Measurements from ENCODE around the gene DZIP3.

DNA sequence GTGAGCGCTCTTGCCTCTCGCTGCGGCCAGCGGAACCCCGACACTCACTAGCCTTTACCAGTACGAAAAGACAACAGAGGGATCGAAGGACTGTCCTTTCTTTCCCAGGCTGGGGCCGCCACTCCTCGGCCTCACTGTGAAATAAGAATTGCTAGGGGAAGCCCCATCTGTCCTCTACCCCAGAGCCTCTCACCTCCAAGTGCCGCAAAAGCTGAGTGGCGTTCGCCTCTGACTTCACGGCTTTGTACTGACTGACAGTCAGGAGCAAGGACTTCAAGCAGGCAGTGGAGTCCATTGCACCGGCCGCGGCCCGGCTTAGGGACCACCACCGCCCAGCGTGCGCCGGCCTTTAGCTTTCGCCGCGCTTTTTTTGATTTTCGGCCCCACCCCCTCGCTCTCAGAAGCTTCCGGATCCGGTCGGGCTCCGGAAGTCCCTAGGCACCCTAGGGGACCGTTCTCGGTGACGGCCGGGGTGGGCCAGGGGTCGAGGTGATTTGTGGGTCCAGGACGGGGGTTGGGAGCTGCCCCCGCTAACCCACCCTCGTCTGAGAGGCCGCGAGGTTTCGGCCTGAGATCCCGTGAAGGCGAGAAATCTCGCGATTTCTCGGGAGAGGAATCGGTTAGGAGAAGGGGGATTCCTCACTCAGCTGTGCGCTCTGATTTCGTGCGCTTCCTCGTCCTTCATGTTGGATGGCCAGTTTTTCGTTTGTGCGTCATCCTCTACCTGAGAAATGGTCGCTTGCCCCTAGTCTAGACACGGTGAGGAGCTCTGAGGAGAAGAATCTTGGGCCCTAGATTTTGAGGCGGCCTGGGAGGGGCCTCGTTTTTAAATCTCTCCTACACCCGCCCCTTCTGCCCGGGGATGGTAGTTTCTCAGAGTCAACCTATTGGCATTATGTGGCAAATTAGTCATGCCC is at the start of gene DZIP3, which contains the start of gene CIP2A:
- TF ChIP-seq, protein P1, sequence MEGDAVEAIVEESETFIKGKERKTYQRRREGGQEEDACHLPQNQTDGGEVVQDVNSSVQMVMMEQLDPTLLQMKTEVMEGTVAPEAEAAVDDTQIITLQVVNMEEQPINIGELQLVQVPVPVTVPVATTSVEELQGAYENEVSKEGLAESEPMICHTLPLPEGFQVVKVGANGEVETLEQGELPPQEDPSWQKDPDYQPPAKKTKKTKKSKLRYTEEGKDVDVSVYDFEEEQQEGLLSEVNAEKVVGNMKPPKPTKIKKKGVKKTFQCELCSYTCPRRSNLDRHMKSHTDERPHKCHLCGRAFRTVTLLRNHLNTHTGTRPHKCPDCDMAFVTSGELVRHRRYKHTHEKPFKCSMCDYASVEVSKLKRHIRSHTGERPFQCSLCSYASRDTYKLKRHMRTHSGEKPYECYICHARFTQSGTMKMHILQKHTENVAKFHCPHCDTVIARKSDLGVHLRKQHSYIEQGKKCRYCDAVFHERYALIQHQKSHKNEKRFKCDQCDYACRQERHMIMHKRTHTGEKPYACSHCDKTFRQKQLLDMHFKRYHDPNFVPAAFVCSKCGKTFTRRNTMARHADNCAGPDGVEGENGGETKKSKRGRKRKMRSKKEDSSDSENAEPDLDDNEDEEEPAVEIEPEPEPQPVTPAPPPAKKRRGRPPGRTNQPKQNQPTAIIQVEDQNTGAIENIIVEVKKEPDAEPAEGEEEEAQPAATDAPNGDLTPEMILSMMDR (conservative IDR thresholded peaks at IDR 0.05; ENCODE audit: low read length): no peak
- TF ChIP-seq EZH2phosphoT487 (IDR thresholded peaks at IDR 0.05; ENCODE audit: borderline replicate concordance): no peak

Measured in Loucy (cell line).